Measurements from ENCODE around the gene MADD.
A peak's percentile ranks its signal among the peaks of the same experiment; 100 is the strongest.

Gene MADD

DNA sequence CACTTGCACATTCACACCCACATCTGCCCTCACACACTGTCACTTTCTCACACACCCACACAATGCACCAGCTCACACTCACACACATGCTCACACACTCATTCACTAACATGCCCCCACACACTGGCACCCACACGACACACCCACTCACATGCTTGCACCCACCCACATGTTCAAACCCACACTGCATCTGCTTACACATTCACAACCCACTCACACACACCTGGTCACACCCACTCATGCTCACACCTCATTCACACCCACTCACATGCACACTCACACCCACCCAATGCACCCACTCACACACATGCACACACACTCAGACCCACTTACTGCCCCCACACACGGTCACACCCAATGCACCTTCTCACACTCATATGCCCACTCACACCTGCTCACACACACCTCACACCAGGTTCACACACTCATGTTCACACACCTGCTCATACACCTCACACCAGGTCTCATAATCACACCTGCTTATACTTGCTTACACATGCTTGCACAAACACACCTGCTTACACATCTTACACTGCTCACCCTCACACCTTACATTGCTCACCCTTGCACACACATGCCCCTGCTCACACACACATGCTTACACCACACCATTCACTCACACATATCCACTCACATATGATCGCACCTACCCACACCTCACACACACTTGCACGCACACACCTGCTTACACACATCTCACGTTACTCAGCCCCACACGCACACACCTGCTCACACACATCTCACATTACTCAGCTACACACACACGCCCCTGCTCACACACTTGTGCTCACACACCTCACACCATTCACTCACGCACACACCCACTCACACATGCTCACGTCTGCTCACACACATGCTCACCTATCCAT, 86.4 kb downstream of the MADD start:
- DNase-seq (ENCODE audit: low read depth in 2 of 2, low spot score in 1 of 2): no peak

DNA sequence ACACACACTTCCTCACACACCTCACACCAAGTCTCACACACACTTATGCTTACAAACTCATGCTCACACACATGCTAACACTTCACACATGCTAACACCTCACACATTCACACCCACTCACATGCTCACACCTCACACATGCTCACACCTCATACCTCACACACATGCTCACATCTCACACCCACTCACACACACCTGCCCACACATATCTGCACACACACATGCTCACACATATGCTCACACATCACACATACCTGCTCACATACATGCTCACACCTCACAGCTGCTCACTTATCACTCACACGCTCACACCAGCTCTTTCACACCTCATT, 87.0 kb downstream of the MADD start:
- no peak for DNase-seq (ENCODE audit: low read depth in 2 of 2, low spot score in 1 of 2)

DNA sequence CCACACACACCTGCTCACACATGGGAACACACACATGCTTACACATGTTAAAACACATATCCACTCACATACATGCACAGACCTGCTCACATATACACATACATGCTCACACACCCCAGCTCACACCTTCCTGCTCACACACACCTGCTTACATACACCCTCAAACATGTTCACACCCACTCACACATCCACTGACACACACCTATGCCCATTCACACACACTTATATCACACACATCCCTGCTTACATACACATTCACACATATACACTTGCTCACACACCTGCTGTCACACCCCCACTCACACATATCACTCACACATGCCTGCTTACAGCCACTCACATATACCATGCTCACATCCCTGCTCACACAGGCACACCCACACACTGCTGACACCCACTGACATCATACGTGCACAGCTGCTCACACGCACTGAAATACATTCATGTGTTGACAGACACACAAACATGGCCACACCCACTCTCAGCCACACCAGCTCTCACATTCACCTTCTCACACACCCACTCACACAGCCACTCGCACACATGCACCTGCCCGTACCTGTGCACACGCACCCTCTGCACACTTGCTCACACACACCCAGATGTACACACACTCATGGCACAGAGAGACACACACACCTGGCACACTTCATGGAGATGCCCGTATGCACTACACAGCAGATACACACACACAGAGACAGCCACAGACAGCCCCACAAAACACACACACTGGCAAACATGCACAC, 88.2 kb downstream of the MADD start:
- no peak for DNase-seq (ENCODE audit: low read depth in 2 of 2, low spot score in 1 of 2)

- DNase-seq (ENCODE audit: low read depth in 2 of 2, low spot score in 1 of 2): no peak
Measured at GRCh38 chr11:47358731-47359051, 88.8 kb downstream of the MADD start.

GRCh38 chr11:47359162-47359561, 89.2 kb downstream of the MADD start:
- no peak for DNase-seq (ENCODE audit: low read depth in 2 of 2, low spot score in 1 of 2)

GRCh38 chr11:47359586-47359985, 89.7 kb downstream of the MADD start:
- DNase-seq (ENCODE audit: low read depth in 2 of 2, low spot score in 1 of 2): no peak

GRCh38 chr11:47360341-47360740, 90.4 kb downstream of the MADD start:
- DNase-seq (ENCODE audit: low read depth in 2 of 2, low spot score in 1 of 2): no peak

- DNase-seq (ENCODE audit: low read depth in 2 of 2, low spot score in 1 of 2): no peak
Measured at GRCh38 chr11:47361419-47361818, 91.5 kb downstream of the MADD start.

- no peak for DNase-seq (ENCODE audit: low read depth in 2 of 2, low spot score in 1 of 2)
Measured at GRCh38 chr11:47366020-47366490, 96.1 kb downstream of the MADD start.

DNA sequence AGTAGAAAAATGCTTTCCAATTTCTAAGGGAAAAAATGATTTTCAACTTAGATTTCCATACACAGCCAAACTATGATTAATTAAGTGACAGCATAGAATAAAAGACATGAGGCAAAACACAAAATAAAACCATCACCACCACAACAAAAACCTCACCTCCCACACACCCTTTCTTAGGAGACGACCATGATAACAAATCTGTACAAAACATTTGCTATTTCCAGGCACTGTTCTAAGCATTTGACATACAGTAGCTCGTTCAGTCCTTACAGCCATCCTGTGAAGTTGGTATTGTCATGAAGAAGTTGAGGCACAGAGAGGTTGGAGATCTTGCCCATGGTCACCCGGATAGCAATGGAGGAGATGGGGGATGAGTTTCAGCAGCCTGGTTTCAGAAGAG, 99.7 kb downstream of the MADD start:
- DNase-seq (ENCODE audit: low read depth in 2 of 2, low spot score in 1 of 2): no peak

- DNase-seq (ENCODE audit: low read depth in 2 of 2, low spot score in 1 of 2): no peak
Measured at GRCh38 chr11:47372422-47372821, 102.5 kb downstream of the MADD start.

GRCh38 chr11:47373876-47374719, 104.2 kb downstream of the MADD start:
- DNase-seq (ENCODE audit: low read depth in 2 of 2, low spot score in 1 of 2): peak; percentile 64 to 76

DNA sequence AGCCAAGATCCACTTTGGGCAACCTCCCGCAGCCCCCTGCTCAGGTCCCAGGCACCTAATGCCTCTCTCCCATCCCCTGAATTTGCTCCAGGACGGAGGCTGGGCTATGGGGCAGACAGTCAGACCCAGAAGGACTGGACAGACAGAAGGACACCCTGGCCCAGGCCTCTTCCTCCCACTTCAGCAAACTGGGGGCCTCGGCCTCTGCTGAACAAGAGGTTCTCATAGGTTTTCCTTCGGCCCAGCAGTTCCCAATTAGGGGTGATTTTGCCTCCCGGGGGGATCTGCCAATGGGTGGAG, 104.7 kb downstream of the MADD start:
- DNase-seq (ENCODE audit: low read depth in 2 of 2, low spot score in 1 of 2): no peak

DNA sequence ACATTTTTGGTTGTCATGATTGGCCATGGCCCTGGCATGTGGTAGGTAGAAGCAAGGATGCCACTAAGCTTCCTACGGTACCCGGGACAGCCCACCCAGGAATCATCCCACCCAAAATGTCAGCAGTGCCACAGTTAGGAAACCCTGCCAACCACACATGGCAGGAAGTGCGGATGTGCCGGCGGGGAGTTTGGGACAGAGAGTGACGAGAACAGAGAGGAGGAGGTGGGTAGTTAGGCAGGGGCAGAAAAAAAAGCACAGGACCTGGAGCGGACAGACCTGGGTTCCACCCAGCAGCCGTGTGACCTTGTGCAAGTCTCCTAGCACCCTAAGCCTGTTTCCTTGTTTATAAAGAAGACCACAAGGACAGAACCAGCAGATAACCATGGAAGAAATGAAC, 105.1 kb downstream of the MADD start:
- DNase-seq (ENCODE audit: low read depth in 2 of 2, low spot score in 1 of 2): no peak

- no peak for DNase-seq (ENCODE audit: low read depth in 2 of 2, low spot score in 1 of 2)
Measured at GRCh38 chr11:47375546-47376085, 105.7 kb downstream of the MADD start.

DNA sequence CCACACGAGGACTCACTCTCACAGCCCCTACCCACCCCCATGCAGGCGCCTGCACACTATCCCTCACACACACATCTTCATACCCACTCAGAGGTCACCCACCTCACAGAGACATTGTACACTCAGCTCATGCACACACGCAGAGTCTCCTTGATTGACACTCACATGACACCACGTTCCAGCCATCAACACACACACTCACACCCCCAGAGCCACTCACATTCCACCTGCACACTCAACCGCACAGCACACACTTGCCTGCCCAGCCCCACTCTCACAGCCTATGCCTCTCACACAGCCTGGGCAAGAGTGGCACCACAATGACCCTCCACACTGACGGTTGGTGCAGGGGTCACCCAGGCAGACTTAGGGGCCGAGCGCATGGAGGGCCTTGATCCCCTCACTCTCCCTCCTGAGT, 106.2 kb downstream of the MADD start:
- no peak for DNase-seq (ENCODE audit: low read depth in 2 of 2, low spot score in 1 of 2)

DNA sequence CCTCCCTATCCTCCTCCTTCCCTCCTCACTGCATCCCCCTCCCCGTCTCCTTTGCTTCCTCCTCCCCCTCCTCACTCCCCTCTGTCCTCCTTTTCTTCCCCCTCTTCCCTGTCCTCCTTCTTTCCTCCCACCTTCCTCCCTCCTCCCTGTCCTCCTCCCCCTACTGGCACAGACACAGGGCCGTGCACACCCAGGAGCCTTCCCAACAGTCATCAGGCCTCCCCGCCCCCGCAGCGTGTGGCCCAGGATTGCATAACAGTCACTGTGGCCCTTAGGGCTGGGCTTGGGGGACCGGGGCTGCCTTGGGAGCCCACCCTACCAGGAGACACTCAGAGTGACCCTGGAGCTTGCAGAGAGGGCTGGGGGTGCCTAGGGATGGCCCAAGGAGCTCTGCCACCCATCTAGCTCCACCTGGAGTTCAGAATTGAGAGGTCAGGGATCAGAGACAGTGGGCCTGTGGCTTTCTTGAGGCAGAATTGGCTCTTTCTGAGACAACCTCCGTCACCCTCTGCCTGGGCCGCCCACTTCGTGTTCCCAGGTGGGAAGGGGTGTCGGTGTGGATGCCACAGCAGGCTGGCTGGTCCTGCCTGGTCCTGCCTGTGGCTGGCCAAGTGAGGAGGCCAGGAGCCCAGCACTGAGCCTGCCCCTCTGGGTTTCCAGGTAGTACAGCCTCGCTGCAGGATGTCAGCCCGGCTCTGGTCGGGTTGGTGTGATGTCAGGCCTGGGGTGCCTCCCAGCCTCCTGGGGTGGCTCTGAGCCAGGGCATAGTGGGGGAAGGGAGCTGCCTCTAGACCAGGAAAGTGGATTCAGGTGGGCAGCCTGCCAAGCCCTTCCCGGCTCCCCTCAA, 106.8 kb downstream of the MADD start:
- no peak for DNase-seq (ENCODE audit: low read depth in 2 of 2, low spot score in 1 of 2)

- DNase-seq (ENCODE audit: low read depth in 2 of 2, low spot score in 1 of 2): no peak
Measured at GRCh38 chr11:47377571-47378009, 107.7 kb downstream of the MADD start.

DNA sequence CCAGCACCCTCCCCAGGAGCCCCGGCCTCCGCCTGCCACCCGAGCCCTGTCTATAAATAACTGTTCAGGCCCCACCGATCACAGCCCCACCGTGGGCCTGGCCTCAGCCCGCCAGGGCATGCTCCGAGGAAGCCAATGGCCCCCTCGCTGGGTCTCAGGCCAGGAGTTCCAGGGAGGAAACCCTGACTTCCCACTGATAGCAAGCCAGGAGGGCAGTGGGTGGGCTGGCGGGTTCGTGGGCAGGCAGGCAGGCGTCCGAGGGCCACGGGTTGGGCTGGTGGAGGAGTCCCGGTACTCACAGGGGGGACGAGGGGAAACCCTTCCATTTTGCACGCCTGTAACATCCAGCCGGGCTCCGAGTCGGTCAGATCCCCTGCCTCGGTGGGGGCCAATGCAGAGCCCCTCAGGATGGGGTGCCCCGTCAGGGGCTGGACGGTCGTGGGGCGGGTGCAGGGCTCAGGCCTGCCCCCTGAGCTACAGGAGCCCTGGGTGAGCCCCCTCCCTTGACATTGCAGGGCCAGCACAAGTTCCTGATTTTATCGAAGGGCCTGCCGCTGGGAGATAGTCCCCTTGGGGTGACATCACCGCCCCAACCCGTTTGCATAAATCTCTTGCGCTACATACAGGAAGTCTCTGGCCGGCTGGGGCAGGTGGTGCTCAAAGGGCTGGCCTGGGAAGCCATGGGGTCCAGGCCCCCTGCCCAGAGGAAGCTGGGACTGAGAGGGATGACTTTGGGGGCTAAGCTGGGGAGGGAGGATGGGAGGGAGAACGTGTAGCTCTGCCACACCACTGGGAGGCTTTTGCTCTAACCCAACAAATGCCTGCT, 108.3 kb downstream of the MADD start, which contains the start of gene SPI1:
TSS of gene SPI1 (minus strand) at position 538 of the 826 bp plus-strand sequence. CDS start at position 344, 194 bp downstream.
- DNase-seq (ENCODE audit: low read depth in 2 of 2, low spot score in 1 of 2): no peak

GRCh38 chr11:47378836-47379170, 108.9 kb downstream of the MADD start:
- no peak for DNase-seq (ENCODE audit: low read depth in 2 of 2, low spot score in 1 of 2)
